Renal cortex interstitium (tissue), 11 donors: Measurements from ENCODE around the gene MYH11. TPM values are rescaled to one million over a fixed set of nuclear protein-coding genes. Genes with fewer than 3 reads are reported as not detected.
A peak's percentile ranks its signal among the peaks of the same experiment; 100 is the strongest.
"Not testable (repeated sequence)": the region's sequence is repeated elsewhere in the genome, so short reads cannot be mapped to it uniquely, and the experiment has no call there.

Source experiments
- DNase-seq, 11 donors: peaks; one replicate each; pipeline ENCODE4 v3.0.0-alpha.2; 2013; ENCODE audit warnings: low read depth in 9 of 11, low spot score in 4 of 11; ENCODE audit errors: extremely low read depth in 1 of 11
- polyA plus RNA-seq, 3 donors: library from polyadenylated mRNA; unstranded; fragments of 120-200 nt; gene quantifications; one replicate each; pipeline ENCODE4 v1.2.1, GENCODE V29; 2013; ENCODE audit not compliant: insufficient read length in 3 of 3

The MYH11 gene
- polyA plus RNA-seq, 3 donors, result 9.9 to 12.2 (median 10.7) TPM

GRCh38 chr16:15822957-15823356, 33.9 kb downstream of the MYH11 start:
- no peak for DNase-seq

DNA sequence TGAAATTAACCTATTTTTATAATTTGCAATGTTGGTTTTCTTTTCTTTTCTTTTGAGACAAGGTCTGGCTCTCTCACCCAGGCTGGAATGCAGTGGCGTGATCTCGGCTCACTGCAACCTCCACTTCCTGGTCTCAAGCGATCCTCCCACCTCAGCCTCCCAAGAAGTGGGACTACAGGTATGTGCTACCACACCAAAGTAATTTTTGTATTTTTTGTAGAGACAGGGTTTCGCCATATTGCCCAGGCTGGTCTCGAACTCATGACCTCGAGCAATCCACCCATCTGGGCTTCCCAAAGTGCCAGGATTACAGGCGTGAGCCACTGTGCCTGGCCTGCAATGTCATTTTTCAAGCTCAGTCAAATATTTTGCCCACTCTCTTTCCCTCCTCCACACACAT, 36.0 kb downstream of the MYH11 start:
- no peak for DNase-seq

DNA sequence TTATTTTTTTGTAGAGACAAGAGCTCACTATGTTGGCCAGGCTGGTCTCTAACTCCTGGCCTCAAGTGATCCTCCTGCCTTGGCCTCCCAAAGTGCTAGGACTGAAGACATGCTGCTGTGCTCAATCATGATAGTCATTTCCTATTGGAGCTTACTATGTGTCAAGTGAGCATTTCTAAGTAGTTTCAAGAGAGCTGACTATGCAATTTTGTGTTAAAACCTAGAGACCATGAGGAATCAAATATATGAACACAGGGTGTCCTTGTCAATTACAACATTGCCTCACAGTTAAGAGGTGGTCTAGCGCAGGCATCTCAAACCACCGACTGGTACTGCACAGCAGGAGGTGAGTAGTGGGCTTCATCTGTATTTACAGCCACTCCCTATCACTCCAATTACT, 37.8 kb downstream of the MYH11 start:
- no peak for DNase-seq

GRCh38 chr16:15817446-15817845, 39.4 kb downstream of the MYH11 start:
- DNase-seq, result no peak

- no peak for DNase-seq
Observed at GRCh38 chr16:15816228-15816627, 40.6 kb downstream of the MYH11 start.

- not testable (repeated sequence) for DNase-seq
Observed at GRCh38 chr16:15812401-15812750, 44.5 kb downstream of the MYH11 start.

DNA sequence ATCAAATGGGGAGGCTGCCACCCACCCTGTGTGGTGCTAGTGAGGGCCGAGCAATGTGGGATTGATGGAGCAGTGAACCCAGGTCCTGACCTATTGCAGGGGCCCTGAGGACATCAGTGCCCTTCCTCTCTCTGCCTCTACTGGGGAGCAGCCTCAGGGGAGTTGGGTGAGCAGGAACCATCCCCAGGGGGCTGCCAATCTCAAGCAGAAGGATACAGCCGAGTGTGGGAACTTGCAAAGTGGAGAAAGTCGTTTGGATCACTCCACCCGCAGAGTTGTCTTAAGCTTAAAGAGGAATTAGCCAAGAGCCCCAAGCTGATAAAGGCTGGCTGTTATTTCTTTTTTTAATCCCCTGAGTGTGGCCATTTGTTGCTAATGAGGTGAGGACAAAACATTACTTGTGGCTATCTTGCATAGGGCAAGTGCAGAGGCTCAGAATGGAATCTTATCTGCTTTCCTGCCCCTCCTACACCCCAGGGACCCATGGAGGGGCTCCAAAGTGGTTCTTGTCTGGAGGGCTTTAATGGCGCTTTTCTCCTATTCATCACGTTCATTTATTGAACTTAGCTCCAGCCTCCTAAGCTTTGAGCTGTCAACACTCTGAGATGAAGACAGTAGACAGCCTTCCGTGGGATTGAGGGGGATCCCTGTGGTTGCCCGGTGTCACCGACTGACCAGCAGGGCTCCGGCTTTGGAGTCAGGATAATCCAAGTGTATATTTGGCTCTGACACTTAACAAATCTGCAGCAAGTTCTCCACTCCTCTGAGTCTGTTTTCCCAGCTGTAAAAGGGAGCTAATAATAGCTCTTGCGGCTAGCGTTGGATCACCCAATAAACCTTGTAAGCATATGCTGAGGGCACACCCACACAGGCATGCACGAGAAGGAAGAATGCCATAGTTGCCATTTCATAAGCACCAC, 45.1 kb downstream of the MYH11 start:
- peak in 1 of 11 donors; percentile 70 for DNase-seq

DNA sequence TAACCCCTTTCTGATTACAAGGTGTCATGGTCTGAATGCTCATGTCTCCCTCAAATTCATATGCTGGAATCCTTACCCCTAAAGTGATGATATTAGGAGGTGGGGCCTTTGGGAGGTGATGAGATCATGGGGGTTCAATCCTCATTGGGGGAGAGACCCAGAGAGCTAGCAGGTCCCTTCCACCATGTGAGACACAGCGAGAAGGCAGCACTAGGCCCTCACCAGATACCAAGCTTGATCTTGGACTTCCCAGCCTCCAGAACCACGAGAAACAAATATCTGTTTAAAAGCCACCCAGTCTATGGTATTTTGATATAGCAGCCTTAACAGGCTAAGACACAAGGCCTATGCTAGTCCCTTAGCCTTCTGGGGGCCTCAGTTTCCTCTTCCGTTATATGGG, 45.9 kb downstream of the MYH11 start:
- DNase-seq, result no peak

DNA sequence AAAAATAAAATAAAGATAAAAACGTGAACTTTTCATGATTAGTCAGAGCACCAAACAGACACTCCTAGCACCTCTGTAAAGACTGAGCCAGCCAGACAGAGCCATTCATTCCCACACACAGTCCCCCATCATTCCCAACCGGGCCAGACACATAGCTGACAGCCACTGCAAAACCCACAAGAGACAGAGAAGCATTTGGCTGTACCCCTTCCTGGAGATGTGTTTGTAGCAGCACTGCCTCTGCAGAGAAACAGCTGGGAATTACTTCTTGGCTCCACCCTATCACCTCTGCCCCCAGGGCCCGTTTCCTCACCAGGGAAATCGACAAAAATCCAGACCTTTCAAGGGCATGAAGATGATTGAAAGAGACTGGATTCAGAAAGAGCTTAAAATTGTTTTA, 46.4 kb downstream of the MYH11 start:
- DNase-seq, result no peak

GRCh38 chr16:15809297-15809696, 47.5 kb downstream of the MYH11 start:
- not testable (repeated sequence) for DNase-seq

DNA sequence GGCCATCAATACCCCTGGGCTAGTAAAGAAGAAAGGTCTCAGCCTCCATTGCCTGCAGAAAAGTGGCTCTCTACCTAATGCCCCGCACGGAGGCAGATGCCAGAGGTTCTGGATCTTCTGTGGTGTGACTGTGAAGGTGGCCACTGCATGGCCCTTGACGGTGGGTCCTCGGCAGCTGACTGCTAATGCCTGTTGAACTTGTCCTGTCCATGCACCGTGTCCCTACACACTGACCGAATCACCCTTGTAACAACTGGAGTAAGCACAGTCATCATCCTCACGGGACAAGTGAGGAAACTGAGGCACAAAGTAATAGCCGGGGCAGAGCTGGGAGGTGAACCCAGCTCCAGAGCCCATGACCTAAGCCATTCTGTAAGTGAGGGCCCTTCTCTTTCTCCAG, 48.8 kb downstream of the MYH11 start:
- DNase-seq, result no peak

DNA sequence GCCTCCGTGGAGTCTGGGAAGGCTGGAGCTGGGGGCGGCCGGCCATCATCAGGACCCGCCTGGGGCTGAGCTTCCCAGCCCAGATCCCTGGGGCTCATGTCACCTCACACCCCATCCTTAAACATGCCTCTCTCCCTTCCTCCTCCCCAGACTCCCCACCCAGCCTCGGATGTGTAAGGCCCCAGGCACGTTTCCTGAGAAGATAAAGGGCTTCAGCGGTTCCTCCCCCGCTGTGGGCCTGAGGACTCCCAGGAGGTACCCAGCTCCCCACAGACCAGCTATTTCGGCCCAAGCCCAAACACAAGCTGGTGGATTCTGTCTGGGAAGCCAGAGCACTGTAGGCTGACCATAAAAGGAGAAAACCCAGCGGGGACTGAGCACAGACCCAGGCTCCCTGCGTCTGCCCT, 49.2 kb downstream of the MYH11 start:
- no peak for DNase-seq

GRCh38 chr16:15803618-15804017, 53.2 kb downstream of the MYH11 start:
- DNase-seq, result no peak

DNA sequence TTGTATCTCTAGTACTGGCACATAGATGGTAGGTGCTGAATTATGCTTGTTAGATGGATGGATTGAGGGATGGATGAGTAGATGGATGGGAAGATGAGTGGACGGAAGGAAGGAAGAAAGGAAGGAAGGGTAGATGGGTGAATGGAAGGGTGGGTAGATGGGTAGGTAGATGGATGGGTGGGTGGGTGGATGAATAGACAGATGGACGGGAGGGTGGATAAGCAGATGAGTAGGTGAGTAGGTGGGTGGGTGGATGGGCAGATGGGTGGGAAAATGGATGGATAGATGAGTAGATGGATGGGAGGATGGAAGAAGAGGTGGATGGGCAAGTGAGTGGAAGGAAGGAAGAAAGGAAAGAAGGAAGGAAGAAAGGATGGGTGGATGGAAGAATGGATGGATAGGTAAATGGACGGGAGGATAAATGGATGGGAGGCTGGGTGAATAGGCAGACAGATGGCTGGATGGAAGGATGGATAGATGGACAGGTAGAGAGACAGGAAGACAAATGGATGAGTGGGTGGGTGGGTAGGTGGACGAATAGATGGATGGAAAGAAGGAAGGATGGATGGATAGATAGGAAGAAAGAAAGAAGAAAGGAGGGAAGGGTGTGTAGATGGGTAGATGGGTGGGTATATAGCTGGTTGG, 56.9 kb downstream of the MYH11 start:
- DNase-seq, result no peak

- DNase-seq, result no peak
Observed at GRCh38 chr16:15798671-15799070, 58.2 kb downstream of the MYH11 start.

DNA sequence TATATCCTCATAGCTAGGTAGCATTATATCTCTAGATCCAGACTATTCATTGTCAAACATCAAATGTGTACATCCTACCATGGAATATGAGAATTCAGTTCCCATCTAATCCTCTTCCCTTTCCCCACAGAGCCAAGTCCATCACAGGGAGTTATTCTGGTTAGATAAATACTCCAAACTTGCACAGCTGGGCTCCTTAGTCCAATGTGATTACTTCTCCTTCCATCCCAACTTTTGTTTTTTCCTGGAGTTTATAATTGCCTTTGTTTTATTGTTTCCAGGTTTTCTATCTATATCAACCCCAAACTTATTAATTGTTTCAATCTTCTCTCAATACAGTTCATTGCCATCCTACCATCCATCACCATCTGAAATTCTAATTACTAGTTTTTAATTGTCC, 59.9 kb downstream of the MYH11 start:
- no peak for DNase-seq

DNA sequence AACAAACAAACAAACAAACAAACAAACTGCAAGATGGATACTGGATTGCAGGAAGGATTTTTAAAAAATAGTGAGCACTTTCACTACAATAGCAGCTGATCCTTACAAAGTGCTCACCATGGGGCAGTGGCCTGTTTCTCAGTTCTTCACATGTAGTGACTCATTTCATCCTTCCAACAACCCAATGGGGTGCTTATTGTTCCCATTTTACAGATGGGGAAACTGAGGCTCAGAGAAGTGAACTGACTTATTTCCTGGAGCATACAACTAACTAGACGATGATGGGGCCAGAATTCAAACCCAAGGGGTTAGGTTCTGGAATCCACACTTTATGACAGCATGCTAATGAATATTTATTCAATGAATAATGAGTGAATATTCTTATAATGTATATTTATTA, 61.2 kb downstream of the MYH11 start:
- no peak for DNase-seq

- no peak for DNase-seq
Observed at GRCh38 chr16:15792563-15792971, 64.3 kb downstream of the MYH11 start.

DNA sequence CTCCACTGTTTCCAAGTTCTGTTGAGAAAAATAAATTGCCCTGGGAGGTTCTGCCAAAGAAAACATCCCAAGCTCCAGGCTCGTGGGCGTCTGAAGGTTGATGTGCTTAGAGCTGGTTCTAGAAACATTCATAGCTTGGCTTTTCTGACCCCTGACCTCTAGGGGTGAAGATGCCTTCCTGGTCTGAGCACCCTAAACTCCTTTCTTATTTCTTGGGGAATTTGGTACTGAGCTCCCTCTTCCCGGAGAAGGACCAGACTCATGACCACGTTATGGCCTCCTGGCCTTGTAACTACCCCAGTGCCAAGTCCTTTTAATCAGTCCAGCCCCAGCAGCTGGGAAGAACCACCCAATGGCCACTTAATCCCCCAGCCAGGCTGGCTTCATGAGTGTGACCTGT, 66.4 kb downstream of the MYH11 start:
- no peak for DNase-seq

DNA sequence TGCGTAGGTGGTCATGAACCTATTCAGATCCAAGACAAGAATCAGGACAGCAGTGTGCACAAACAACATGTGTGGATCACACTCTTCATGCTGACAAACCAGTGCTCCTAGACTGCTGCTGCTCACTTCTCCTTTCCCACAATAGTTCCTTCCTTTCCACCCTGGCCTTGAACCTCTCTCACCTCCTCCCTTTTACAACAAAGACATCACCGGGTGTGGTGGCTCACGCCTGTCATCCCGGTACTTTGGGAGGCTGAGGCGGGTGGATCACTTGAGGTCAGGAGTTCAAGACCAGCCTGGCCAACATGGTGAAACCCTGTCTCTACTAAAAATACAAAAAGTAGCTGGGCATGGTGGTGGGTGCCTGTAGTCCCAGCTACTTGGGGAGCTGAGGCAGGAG, 67.0 kb downstream of the MYH11 start:
- not testable (repeated sequence) for DNase-seq

GRCh38 chr16:15788846-15789239, 68.0 kb downstream of the MYH11 start:
- DNase-seq, result no peak
